GM18505 (cell line): ENCODE results near the gene SNAI3.

ENCODE experiments used
- ATAC-seq: cut with Tn5 transposase; IDR thresholded peaks from one replicate; pipeline ENCODE4 v1.9.1; 2021; ENCODE audit not compliant: unreplicated experiment
- POLR2A ChIP-seq: IDR thresholded peaks from 4 replicates; pipeline ENCODE4 v1.6.1; 2011; ENCODE audit warnings: borderline replicate concordance; ENCODE audit not compliant: insufficient read depth, insufficient read length; ENCODE audit errors: extremely low read depth

Gene SNAI3

GRCh38 chr16:88686062-88686438 is 257 bp downstream of the SNAI3 start:
- TF ChIP-seq POLR2A: no peak
- ATAC-seq: peak; percentile 6

- TF ChIP-seq POLR2A: no peak
Measured at GRCh38 chr16:88685156-88686061, 898 bp downstream of the SNAI3 start.

GRCh38 chr16:88684569-88685155 is 1.6 kb downstream of the SNAI3 start:
- no peak for ATAC-seq
- TF ChIP-seq POLR2A: no peak

More at GRCh38 chr16:88685156-88686061, 898 bp downstream of the SNAI3 start:
- ATAC-seq: no peak

- ATAC-seq: peak; percentile 60
- peak; percentile 65 for TF ChIP-seq POLR2A
Measured at GRCh38 chr16:88681709-88682451, 4.4 kb downstream of the SNAI3 start.

GRCh38 chr16:88681084-88681680 is 5.1 kb downstream of the SNAI3 start:
- TF ChIP-seq POLR2A: no peak
- no peak for ATAC-seq

GRCh38 chr16:88680554-88681083 is 5.7 kb downstream of the SNAI3 start:
- TF ChIP-seq POLR2A: no peak
- ATAC-seq: no peak

- TF ChIP-seq POLR2A: no peak
- ATAC-seq: no peak
Measured at GRCh38 chr16:88678224-88678979, 7.9 kb downstream of the SNAI3 start.

- ATAC-seq: no peak
- no peak for TF ChIP-seq POLR2A
Measured at GRCh38 chr16:88677721-88678120, 8.6 kb downstream of the SNAI3 start.

- no peak for ATAC-seq
Measured at GRCh38 chr16:88676502-88677242, 9.6 kb downstream of the SNAI3 start.

GRCh38 chr16:88673716-88674379 is 12.5 kb downstream of the SNAI3 start:
- no peak for TF ChIP-seq POLR2A
- ATAC-seq: no peak

More at GRCh38 chr16:88676502-88677242, 9.6 kb downstream of the SNAI3 start:
- no peak for TF ChIP-seq POLR2A

- TF ChIP-seq POLR2A: no peak
Measured at GRCh38 chr16:88672776-88673175, 13.5 kb downstream of the SNAI3 start.

More at GRCh38 chr16:88672776-88673175, 13.5 kb downstream of the SNAI3 start:
- no peak for ATAC-seq
